Keratinocyte (primary cell): ENCODE measurements around the gene CKAP2L.

Experiments
- CTCF ChIP-seq, 3 experiments: IDR thresholded peaks in 1 of 3; conservative IDR thresholded peaks in 1 of 3; optimal IDR thresholded peaks in 1 of 3; 2 replicates in 2 of 3; 3 replicates in 1 of 3; pipeline versions ENCODE3 to v1.5.1; 2011; ENCODE audit warnings: low read length in 3 of 3, mild to moderate bottlenecking in 3 of 3, moderate library complexity in 2 of 3, control low read depth in 1 of 3, inconsistent platforms in 1 of 3; ENCODE audit not compliant: insufficient read depth in 2 of 3; ENCODE audit errors: extremely low read depth in 1 of 3
- EZH2 ChIP-seq: IDR thresholded peaks from one replicate; pipeline ENCODE4 v1.6.1; 2012; ENCODE audit warnings: inconsistent platforms, mild to moderate bottlenecking, low read length, moderate library complexity

DNA sequence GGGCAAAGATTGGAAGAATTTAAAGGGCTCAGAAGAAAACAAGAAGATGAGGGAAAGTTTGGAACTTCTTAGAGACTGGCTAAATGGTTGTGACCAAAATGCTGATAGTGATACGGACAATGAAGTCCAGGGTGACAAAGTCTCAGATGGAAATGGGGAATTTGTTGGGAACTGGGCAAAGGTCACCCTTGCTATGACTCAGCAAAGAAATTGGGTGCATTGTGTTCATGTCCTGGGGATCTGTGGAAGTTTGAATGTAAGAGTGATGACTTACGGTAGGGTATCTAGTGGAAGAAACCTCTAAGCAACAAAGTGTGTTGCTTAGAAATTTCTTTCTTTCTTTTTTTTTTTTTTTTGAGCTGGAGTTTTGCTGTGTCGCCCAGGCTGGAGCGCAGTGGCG is 25.9 kb upstream of the CKAP2L start:
- TF ChIP-seq CTCF (optimal IDR thresholded peaks at IDR 0.05 in 1 of 3, IDR thresholded peaks at IDR 0.05 in 1 of 3, conservative IDR thresholded peaks at IDR 0.05 in 1 of 3; ENCODE audit: extremely low read depth in 1 of 3, insufficient read depth in 2 of 3, low read length in 3 of 3) (no peak), EZH2 (no peak)
